Raji (cell line): ENCODE measurements around the gene TMEM255B.

Source experiments
- POLR2A ChIP-seq: IDR thresholded peaks from 2 replicates; pipeline ENCODE4 v1.6.1; 2011; ENCODE audit warnings: low read depth, low read length, control low read depth; ENCODE audit not compliant: insufficient read depth

TMEM255B gene

DNA sequence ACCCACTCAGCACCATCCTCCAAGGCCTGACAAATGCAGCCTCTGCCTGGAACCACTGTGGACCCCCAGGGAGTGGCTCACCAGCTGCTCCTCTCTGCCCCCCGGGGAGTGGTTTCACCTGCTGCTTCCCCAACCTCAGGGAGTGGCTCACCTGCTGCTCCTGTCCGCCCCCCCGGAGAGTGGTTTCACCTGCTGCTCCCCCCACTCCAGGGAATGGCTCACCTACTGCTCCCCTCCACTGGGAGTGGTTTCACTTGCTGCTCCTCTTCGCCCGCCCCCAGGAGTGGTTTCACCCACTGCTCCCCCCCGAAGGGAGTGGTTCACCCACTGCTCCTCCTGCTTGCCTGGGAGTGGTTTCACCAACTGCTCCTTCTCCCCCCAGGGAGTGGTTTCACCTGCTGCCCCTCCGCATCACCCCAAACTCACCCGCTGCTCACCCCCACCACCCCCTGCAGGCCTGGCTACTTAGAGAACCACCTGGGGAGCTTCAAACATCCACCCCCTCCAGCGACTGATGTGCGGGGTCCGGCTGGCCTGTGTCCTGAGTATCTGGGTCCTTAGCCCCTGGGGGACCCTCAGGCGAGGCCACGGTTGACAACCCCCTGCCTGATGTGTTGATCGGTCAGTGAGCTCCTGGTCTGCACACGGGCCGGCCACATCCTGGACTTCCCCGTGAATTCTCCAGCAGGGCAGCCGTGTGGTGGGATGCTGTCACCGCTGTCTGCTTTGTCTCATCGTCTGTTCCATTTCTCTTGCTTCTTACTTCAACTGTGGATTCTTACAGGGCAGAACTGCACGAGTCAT, 14.6 kb upstream of the TMEM255B start:
- TF ChIP-seq POLR2A: no peak

- TF ChIP-seq POLR2A: no peak
Measured at GRCh38 chr13:113745059-113745458, 14.0 kb upstream of the TMEM255B start.

- TF ChIP-seq POLR2A: no peak
Measured at GRCh38 chr13:113746143-113746525, 12.9 kb upstream of the TMEM255B start.

- no peak for TF ChIP-seq POLR2A
Measured at GRCh38 chr13:113746671-113747070, 12.4 kb upstream of the TMEM255B start.

- TF ChIP-seq POLR2A: no peak
Measured at GRCh38 chr13:113747291-113747833, 11.7 kb upstream of the TMEM255B start.

GRCh38 chr13:113748101-113748861, 10.7 kb upstream of the TMEM255B start:
- TF ChIP-seq POLR2A: no peak

- TF ChIP-seq POLR2A: no peak
Measured at GRCh38 chr13:113748862-113749451, 10.1 kb upstream of the TMEM255B start.

GRCh38 chr13:113749507-113749906, 9.5 kb upstream of the TMEM255B start:
- no peak for TF ChIP-seq POLR2A

GRCh38 chr13:113749967-113750366, 9.1 kb upstream of the TMEM255B start:
- TF ChIP-seq POLR2A: no peak

DNA sequence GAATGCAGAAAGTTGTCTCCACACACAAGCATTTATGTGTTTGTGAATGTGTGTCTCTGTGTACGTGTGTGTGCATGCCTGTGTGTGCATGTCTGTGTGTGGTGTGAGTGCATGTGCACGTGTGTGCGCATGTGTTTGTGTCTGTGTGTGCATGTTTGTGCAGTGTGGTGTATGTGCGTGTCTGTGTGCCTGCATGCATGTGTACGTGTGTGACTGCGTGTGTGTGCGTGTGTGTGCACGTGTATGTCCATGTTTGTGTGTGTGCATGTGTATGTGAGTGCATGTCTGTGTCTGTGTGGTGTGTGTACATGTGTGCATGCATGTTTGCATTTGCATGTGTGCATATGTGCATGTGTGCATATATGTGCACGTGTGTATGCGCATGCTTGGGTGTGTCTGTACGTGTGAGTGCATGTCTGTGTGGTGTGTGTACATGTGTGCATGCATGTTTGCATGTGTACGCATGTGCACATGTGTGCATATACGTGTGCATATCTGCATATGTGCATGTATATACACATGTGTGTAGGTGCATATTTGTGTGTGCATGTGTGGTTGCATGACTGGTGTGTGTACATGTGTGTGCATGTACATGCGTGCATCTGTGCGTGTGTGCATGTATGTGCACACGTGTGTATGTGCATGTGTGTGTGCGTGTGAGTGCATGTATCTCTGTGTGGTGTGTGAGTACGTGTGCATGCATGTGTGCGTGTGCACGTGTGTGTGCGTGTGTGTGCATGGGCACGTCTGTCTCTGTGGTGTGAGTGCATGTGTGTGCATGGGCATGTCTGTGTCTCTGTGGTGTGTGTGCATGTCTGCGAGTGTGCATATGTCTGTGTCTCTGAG, 8.2 kb upstream of the TMEM255B start:
- no peak for TF ChIP-seq POLR2A

DNA sequence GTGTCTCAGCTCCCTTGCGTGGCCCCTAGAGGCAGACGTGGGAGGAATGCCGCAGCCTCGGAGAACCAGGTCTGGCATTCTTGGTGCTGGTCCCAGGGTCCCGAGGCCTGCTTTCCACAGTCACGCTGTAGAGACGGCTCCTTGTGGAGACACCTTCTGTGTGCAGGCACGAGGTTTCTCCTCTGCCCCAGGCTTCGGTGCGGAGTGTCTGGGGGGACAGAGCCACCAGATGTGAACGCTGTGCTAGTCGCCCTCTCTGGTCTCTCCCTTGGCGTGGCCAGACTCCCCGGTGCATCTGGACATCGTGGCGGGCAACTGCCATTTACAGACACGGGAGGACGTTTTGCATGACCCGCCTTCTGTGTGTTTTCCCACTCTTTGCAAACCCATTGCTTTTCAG, 7.5 kb upstream of the TMEM255B start:
- no peak for TF ChIP-seq POLR2A

- TF ChIP-seq POLR2A: no peak
Measured at GRCh38 chr13:113753171-113753570, 5.9 kb upstream of the TMEM255B start.

- TF ChIP-seq POLR2A: no peak
Measured at GRCh38 chr13:113754242-113754641, 4.8 kb upstream of the TMEM255B start.

DNA sequence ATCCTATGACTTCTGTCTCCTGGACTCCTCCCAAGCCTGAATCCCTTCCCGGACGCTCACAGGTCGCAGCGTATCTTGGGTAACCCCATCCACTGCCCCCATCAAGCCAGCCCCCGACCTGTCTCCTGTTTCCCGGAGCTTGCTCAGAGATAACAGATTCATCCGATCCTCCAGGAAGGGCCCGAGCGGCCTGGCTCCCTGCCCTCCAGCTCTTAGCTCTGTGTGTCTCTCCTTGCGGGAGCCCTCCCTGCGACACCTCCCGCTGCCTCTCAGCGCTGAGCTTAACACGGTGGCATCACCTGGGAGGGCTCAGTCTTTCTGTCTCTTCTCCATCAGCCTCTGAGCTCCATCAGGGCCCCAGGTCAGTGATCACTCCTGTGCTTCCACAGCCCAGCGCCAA, 4.3 kb upstream of the TMEM255B start:
- TF ChIP-seq POLR2A: no peak
